CD4-positive, CD25-positive, alpha-beta regulatory T cell (primary cell): Measurements from ENCODE around the gene MRFAP1. TPM values are rescaled to one million over a fixed set of nuclear protein-coding genes. Genes with fewer than 3 reads are reported as not detected.
"Not testable (repeated sequence)": the region's sequence is repeated elsewhere in the genome, so short reads cannot be mapped to it uniquely, and the experiment has no call there.

Experiments used
- ATAC-seq, 2 donors: fragments of 150-1000 bp; cut with Tn5 transposase; one replicate each; pipeline ENCODE4 v1.10.0; 2021; ENCODE audit warnings: low read depth in 2 of 2, moderate number of reproducible peaks in 2 of 2, moderate library complexity in 1 of 2
- DNase-seq, 3 donors: peaks; one replicate each; pipeline versions ENCODE4 v3.0.0 to v3.0.0-alpha.2; 2012 to 2022; ENCODE audit warnings: mixed read lengths in 1 of 3
- H3K27ac ChIP-seq: one replicate; pipeline ENCODE4 v1.7.0; 2013; ENCODE audit warnings: mild to moderate bottlenecking, low read length; ENCODE audit not compliant: insufficient read depth, poor library complexity, severe bottlenecking
- H3K27me3 ChIP-seq: one replicate; pipeline ENCODE4 v1.7.0; 2013; ENCODE audit warnings: low read length; ENCODE audit not compliant: control insufficient read depth, insufficient read depth
- H3K36me3 ChIP-seq: one replicate; pipeline ENCODE4 v1.7.0; 2013; ENCODE audit warnings: mild to moderate bottlenecking, low read length, moderate library complexity; ENCODE audit not compliant: control insufficient read depth, insufficient read depth
- H3K4me1 ChIP-seq: 2 replicates; pipeline ENCODE4 v1.7.0; 2013; ENCODE audit warnings: mild to moderate bottlenecking, low read length; ENCODE audit not compliant: insufficient read depth, control insufficient read depth, poor library complexity, severe bottlenecking
- H3K4me3 ChIP-seq: one replicate; pipeline ENCODE4 v1.7.0; 2013; ENCODE audit warnings: low read depth, mild to moderate bottlenecking, low read length, moderate library complexity
- H3K9me3 ChIP-seq, 2 experiments: 1 replicate in 1 of 2; 2 replicates in 1 of 2; pipeline ENCODE4 v1.7.0; 2013; ENCODE audit warnings: low read length in 2 of 2, mild to moderate bottlenecking in 1 of 2, moderate library complexity in 1 of 2; ENCODE audit not compliant: control insufficient read depth in 2 of 2
- H3K27ac Mint-ChIP-seq, 3 donors: one replicate each; pipeline ENCODE4 v1.8.0; 2020 to 2022; ENCODE audit warnings: mild to moderate bottlenecking in 3 of 3, mixed read lengths in 3 of 3, moderate library complexity in 2 of 3
- H3K27me3 Mint-ChIP-seq: one replicate; pipeline ENCODE4 v1.8.0; 2022; ENCODE audit warnings: mild to moderate bottlenecking, mixed read lengths
- H3K36me3 Mint-ChIP-seq: one replicate; pipeline ENCODE4 v1.8.0; 2020; ENCODE audit warnings: mixed read lengths
- H3K4me1 Mint-ChIP-seq, 4 donors: one replicate each; pipeline ENCODE4 v1.8.0; 2020 to 2022; ENCODE audit warnings: mixed read lengths in 4 of 4, mild to moderate bottlenecking in 1 of 4
- H3K4me3 Mint-ChIP-seq, 4 donors: one replicate each; pipeline ENCODE4 v1.8.0; 2020 to 2022; ENCODE audit warnings: mild to moderate bottlenecking in 4 of 4, mixed read lengths in 4 of 4, moderate library complexity in 3 of 4
- H3K9me3 Mint-ChIP-seq, 7 donors: one replicate each; pipeline ENCODE4 v1.8.0; 2020 to 2022; ENCODE audit warnings: mixed read lengths in 7 of 7, mild to moderate bottlenecking in 3 of 7, moderate library complexity in 2 of 7
- polyA plus RNA-seq, 4 donors: library from polyadenylated mRNA; unstranded; fragments of 300-500 nt; fragmentation: Illumina TruSeq; gene quantifications; one replicate each; pipeline ENCODE4 v1.2.3, GENCODE V29; 2021
- total RNA-seq: library from RNA; stranded (reverse); gene quantifications from one replicate; pipeline ENCODE4 v1.2.3, GENCODE V29; 2022

The MRFAP1 gene
- total and polyA plus RNA-seq, 5 donors from 2014 or later: 148 to 202 (median 186) TPM

DNA sequence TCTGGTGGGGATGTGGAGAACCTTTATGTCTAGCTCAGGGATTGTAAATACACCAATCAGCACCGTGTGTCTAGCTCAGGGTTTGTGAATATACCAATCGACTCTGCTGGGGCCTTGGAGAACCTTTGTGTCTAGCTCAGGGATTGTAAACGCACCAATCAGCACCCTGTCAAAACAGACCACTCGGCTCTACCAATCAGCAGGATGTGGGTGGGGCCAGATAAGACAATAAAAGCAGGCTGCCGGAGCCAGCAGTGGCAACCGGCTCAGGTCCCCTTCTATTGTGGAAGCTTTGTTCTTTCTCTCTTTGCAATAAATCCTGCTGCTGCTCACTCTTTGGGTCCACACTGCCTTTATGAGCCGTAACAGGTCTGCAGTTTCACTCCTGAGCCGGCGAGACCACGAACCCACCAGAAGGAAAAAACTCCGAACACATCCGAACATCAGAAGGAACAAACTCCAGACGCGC lies 32.7 kb downstream of the MRFAP1 start:
- H3K9me3 Mint-ChIP-seq, H3K9me3 ChIP-seq, H3K36me3 ChIP-seq, H3K27me3 ChIP-seq, ATAC-seq: not testable (repeated sequence)
- peaks cover 16 to 46% (median 38%) of the 10 kb centered on the region in 4 donors for H3K4me1 Mint-ChIP-seq
- peaks cover 14% of the 10 kb centered on the region for H3K27me3 Mint-ChIP-seq
- peak in 2 of 3 donors; percentile 33 to 35 for DNase-seq
- Histone ChIP-seq H3K4me1 (peaks cover 33% of the 10 kb centered on the region), H3K27ac (peak overlapping the region; percentile 79), H3K4me3 (peak overlapping the region; percentile 68)
- H3K4me3 Mint-ChIP-seq: peak overlapping the region; percentile 96 to 100 (median 98)
- peaks cover 27% of the 10 kb centered on the region for H3K36me3 Mint-ChIP-seq
- H3K27ac Mint-ChIP-seq: peak overlapping the region; percentile 93 to 98 (median 97)

- H3K9me3 ChIP-seq: no peaks in the 10 kb centered on the region
- H3K4me3 ChIP-seq: peak overlapping the region; percentile 68
- Mint-ChIP-seq H3K27me3 (peaks cover 14% of the 10 kb centered on the region), H3K27ac (peak overlapping the region; percentile 93 to 98 (median 97)), H3K36me3 (peaks cover 27% of the 10 kb centered on the region), H3K4me3 (peak overlapping the region; percentile 96 to 100 (median 98)), H3K4me1 (peaks cover 21 to 52% (median 44%) of the 10 kb centered on the region in 4 donors), H3K9me3 (no peaks in the 10 kb centered on the region)
- no peaks in the 10 kb centered on the region for H3K27me3 ChIP-seq
- peaks cover 7% of the 10 kb centered on the region for H3K36me3 ChIP-seq
- H3K27ac ChIP-seq: peak overlapping the region; percentile 79
- ATAC-seq (peak; percentile 85 to 88), DNase-seq (peak; percentile 92 to 98 (median 95))
- H3K4me1 ChIP-seq: peaks cover 33% of the 10 kb centered on the region
Measured at GRCh38 chr4:6673660-6674499, 33.4 kb downstream of the MRFAP1 start.

- DNase-seq (peak; percentile 51 to 89 (median 77)), ATAC-seq (peak; percentile 35 to 43)
- H3K9me3 ChIP-seq: no peaks in the 10 kb centered on the region
- no peaks in the 10 kb centered on the region for H3K27me3 ChIP-seq
- H3K36me3 ChIP-seq: peaks cover 7% of the 10 kb centered on the region
- H3K4me3 ChIP-seq: peak overlapping the region; percentile 93
- Mint-ChIP-seq H3K27ac (peak overlapping the region; percentile 93 to 98 (median 97)), H3K4me1 (peaks cover 21 to 57% (median 46%) of the 10 kb centered on the region in 4 donors), H3K36me3 (peaks cover 29% of the 10 kb centered on the region), H3K27me3 (peaks cover 14% of the 10 kb centered on the region), H3K9me3 (no peaks in the 10 kb centered on the region), H3K4me3 (peak overlapping the region; percentile 96 to 100 (median 98))
- peaks cover 33% of the 10 kb centered on the region for H3K4me1 ChIP-seq
- peak overlapping the region; percentile 79 for H3K27ac ChIP-seq
Measured at GRCh38 chr4:6674500-6675149, 34.1 kb downstream of the MRFAP1 start.

GRCh38 chr4:6676722-6677558 lies 36.5 kb downstream of the MRFAP1 start:
- Histone ChIP-seq H3K27ac (peak overlapping the region; percentile 47), H3K27me3 (no peaks in the 10 kb centered on the region), H3K9me3 (peaks cover 0 to 5% of the 10 kb centered on the region in 2 experiments), H3K4me3 (peak overlapping the region; percentile 93), H3K36me3 (peaks cover 7% of the 10 kb centered on the region), H3K4me1 (peaks cover 33% of the 10 kb centered on the region)
- Mint-ChIP-seq H3K9me3 (peaks cover 0 to 2% (median 0%) of the 10 kb centered on the region in 7 donors), H3K27ac (peak overlapping the region; percentile 6 to 97 (median 82)), H3K36me3 (peaks cover 34% of the 10 kb centered on the region), H3K27me3 (peaks cover 14% of the 10 kb centered on the region), H3K4me3 (peak overlapping the region; percentile 86 to 100 (median 98)), H3K4me1 (peaks cover 21 to 62% (median 48%) of the 10 kb centered on the region in 4 donors)
- ATAC-seq (no peak), DNase-seq (no peak)

DNA sequence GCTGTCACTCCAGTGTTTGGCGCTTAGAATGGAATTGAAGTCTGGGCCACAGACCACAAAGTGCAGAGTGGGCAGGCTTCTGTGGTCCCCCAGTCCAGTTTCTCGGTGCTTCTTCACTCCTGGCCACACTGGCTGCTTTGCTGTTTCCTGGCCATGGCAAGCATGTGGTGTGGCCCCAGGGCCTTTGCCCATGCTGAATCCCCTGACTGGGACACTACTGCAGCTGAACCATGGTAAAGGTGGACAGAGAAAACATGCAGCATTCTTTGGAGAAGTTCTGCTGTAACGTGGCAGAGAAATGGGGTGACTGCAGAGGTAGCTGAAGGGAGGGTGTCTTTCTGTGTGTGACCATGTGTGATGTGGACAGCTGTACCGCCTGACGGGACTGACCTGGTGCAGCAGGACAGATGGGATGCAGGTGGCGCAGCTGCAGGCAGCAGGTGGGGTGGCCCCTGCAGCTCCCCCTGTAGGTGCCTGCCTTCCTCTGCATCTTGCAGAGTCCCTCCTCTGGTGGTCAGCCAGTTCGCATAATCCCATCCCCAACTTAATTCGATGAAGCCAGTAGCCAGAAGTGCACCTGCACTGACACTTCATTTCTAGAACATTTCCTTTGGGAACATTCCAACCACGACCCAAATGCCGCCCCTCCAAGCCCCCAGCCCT lies 40.0 kb downstream of the MRFAP1 start:
- H3K36me3 Mint-ChIP-seq: peaks cover 26% of the 10 kb centered on the region
- H3K27me3 ChIP-seq: no peaks in the 10 kb centered on the region
- no peak overlapping the region for H3K4me3 ChIP-seq
- peaks cover 18 to 49% (median 34%) of the 10 kb centered on the region in 4 donors for H3K4me1 Mint-ChIP-seq
- H3K27ac Mint-ChIP-seq: peak overlapping the region in 2 of 3 donors; percentile 23 to 63
- ATAC-seq (no peak), DNase-seq (no peak)
- H3K36me3 ChIP-seq: peaks cover 5% of the 10 kb centered on the region
- H3K9me3 ChIP-seq: peaks cover 0 to 5% of the 10 kb centered on the region in 2 experiments
- H3K4me3 Mint-ChIP-seq: peak overlapping the region in 1 of 4 donors; percentile 38
- H3K9me3 Mint-ChIP-seq: peaks cover 0 to 2% (median 0%) of the 10 kb centered on the region in 7 donors
- H3K27me3 Mint-ChIP-seq: no peaks in the 10 kb centered on the region
- H3K4me1 ChIP-seq: peaks cover 22% of the 10 kb centered on the region
- H3K27ac ChIP-seq: no peak overlapping the region

DNA sequence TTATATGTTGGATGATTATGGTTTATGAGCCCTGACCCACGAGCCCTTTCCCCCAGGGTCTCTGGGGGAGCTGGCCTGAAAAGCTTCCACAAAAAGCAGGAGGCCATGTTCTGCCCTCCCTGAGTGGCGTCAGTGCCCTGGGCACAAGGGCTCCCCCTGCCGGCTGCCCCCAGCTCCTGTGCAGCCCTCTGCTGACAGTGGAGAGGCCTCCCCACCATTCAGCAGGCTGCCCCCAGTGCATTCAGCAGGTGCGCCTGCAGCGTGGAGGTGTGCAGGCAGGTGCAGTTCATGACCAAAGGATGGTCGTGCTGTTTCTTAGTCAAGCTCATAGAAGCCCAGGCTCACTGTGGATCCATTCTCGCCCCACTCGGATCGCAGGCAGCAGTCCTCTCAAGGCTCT lies 40.7 kb downstream of the MRFAP1 start:
- no peak overlapping the region for H3K4me3 ChIP-seq
- peaks cover 25% of the 10 kb centered on the region for H3K36me3 Mint-ChIP-seq
- H3K9me3 Mint-ChIP-seq: peaks cover 0 to 2% (median 0%) of the 10 kb centered on the region in 7 donors
- no peaks in the 10 kb centered on the region for H3K36me3 ChIP-seq
- H3K4me1 ChIP-seq: peaks cover 15% of the 10 kb centered on the region
- H3K27me3 ChIP-seq: no peaks in the 10 kb centered on the region
- H3K4me1 Mint-ChIP-seq: peaks cover 20 to 45% (median 28%) of the 10 kb centered on the region in 4 donors
- ATAC-seq (no peak), DNase-seq (no peak)
- H3K27ac ChIP-seq: no peak overlapping the region
- peaks cover 0 to 5% of the 10 kb centered on the region in 2 experiments for H3K9me3 ChIP-seq
- no peak overlapping the region for H3K4me3 Mint-ChIP-seq
- H3K27me3 Mint-ChIP-seq: no peaks in the 10 kb centered on the region
- peak overlapping the region in 1 of 3 donors; percentile 23 for H3K27ac Mint-ChIP-seq
